GM10266 (cell line): ENCODE measurements around the gene CLK1.
A peak's percentile ranks its signal among the peaks of the same experiment; 100 is the strongest.
"Not testable (repeated sequence)": the region's sequence is repeated elsewhere in the genome, so short reads cannot be mapped to it uniquely, and the experiment has no call there.

Experiments
- DNase-seq: peaks from one replicate; pipeline ENCODE4 v3.0.0; 2012; ENCODE audit errors: extremely low spot score
- CTCF ChIP-seq: IDR thresholded peaks from 2 replicates; pipeline ENCODE4 v1.5.1; 2012; ENCODE audit warnings: mild to moderate bottlenecking, low read depth; ENCODE audit not compliant: control insufficient read depth, insufficient read depth; ENCODE audit errors: missing control alignments

Gene CLK1

GRCh38 chr2:200821686-200822245 lies 42.7 kb downstream of the CLK1 start:
- no peak for TF ChIP-seq CTCF
- DNase-seq = no peak

- TF ChIP-seq CTCF = no peak
- DNase-seq = no peak
Measured at GRCh38 chr2:200820573-200821234, 43.8 kb downstream of the CLK1 start.

GRCh38 chr2:200818732-200819131 lies 45.7 kb downstream of the CLK1 start:
- not testable (repeated sequence) for DNase-seq

GRCh38 chr2:200814917-200815316 lies 49.5 kb downstream of the CLK1 start:
- no peak for TF ChIP-seq CTCF
- no peak for DNase-seq

GRCh38 chr2:200814276-200814815 lies 50.1 kb downstream of the CLK1 start:
- TF ChIP-seq CTCF = no peak
- peak; percentile 22 for DNase-seq

- TF ChIP-seq CTCF = peak; percentile 80
- DNase-seq = peak; percentile 64
Measured at GRCh38 chr2:200812122-200813022, 52.1 kb downstream of the CLK1 start.

- TF ChIP-seq CTCF = no peak
Measured at GRCh38 chr2:200811333-200812121, 52.9 kb downstream of the CLK1 start, which contains the start of gene BZW1. Gene BZW1, plus strand, starts transcription at chr2:200811910. Its CDS starts 1,308 bp downstream, at chr2:200813218.

More at GRCh38 chr2:200811333-200812121, 52.9 kb downstream of the CLK1 start, which contains the start of gene BZW1:
- peak; percentile 97 for DNase-seq
